Neural crest cell (in vitro differentiated cells): ENCODE measurements around the gene DAP. TPM values are rescaled to one million over a fixed set of nuclear protein-coding genes. Genes with fewer than 3 reads are reported as not detected.

Experiments used
- DNase-seq: peaks from one replicate; pipeline ENCODE4 v3.0.0; 2021; ENCODE audit warnings: low read depth, mixed read lengths, low spot score
- H3K27ac Mint-ChIP-seq: one replicate; pipeline ENCODE4 v1.8.0; 2021; ENCODE audit warnings: mild to moderate bottlenecking, mixed read lengths; ENCODE audit not compliant: unreplicated experiment
- H3K27me3 Mint-ChIP-seq: 2 replicates; pipeline ENCODE4 v1.8.0; 2021; ENCODE audit warnings: low read depth, mild to moderate bottlenecking, mixed read lengths
- H3K36me3 Mint-ChIP-seq: 2 replicates; pipeline ENCODE4 v1.8.0; 2021; ENCODE audit warnings: low read depth, mild to moderate bottlenecking, mixed read lengths
- H3K4me1 Mint-ChIP-seq: 2 replicates; pipeline ENCODE4 v1.8.0; 2021; ENCODE audit warnings: mixed read lengths
- H3K4me3 Mint-ChIP-seq: one replicate; pipeline ENCODE4 v1.8.0; 2021; ENCODE audit warnings: mild to moderate bottlenecking, mixed read lengths
- H3K9me3 Mint-ChIP-seq: 2 replicates; pipeline ENCODE4 v1.8.0; 2021; ENCODE audit warnings: mixed read lengths
- CTCF ChIP-seq: fragments of 200-600 bp; sonication (generic); conservative IDR thresholded peaks from 2 replicates; pipeline ENCODE4 v1.5.0; 2021; ENCODE audit warnings: antibody characterized with exemption, mild to moderate bottlenecking
- total RNA-seq: library from RNA; stranded (reverse); gene quantifications from 2 replicates; pipeline ENCODE4 v1.2.1, GENCODE V29; 2021

Gene DAP
- total RNA-seq, 1 donor from 2014 or later = 107 TPM

- DNase-seq = no peak
- no peaks in the 10 kb centered on the region for H3K4me1 Mint-ChIP-seq
- TF ChIP-seq CTCF = no peak
- peaks cover 4% of the 10 kb centered on the region for H3K9me3 Mint-ChIP-seq
- H3K27me3 Mint-ChIP-seq = no peaks in the 10 kb centered on the region
- H3K27ac Mint-ChIP-seq = no peak overlapping the region
- no peak overlapping the region for H3K4me3 Mint-ChIP-seq
- no peaks in the 10 kb centered on the region for H3K36me3 Mint-ChIP-seq
Observed at GRCh38 chr5:10663489-10664179, 97.4 kb downstream of the DAP start.

GRCh38 chr5:10662661-10663488 is 98.2 kb downstream of the DAP start:
- Mint-ChIP-seq H3K27ac (no peak overlapping the region), H3K27me3 (no peaks in the 10 kb centered on the region), H3K4me3 (no peak overlapping the region), H3K4me1 (no peaks in the 10 kb centered on the region), H3K36me3 (no peaks in the 10 kb centered on the region), H3K9me3 (peaks cover 4% of the 10 kb centered on the region)
- TF ChIP-seq CTCF = no peak
- DNase-seq = no peak

GRCh38 chr5:10662083-10662482 is 99.0 kb downstream of the DAP start:
- no peak for DNase-seq
- Mint-ChIP-seq H3K27ac (no peak overlapping the region), H3K4me3 (no peak overlapping the region), H3K36me3 (no peaks in the 10 kb centered on the region), H3K9me3 (no peaks in the 10 kb centered on the region), H3K4me1 (no peaks in the 10 kb centered on the region), H3K27me3 (no peaks in the 10 kb centered on the region)
- TF ChIP-seq CTCF = no peak

- no peak for TF ChIP-seq CTCF
- H3K27me3 Mint-ChIP-seq = no peaks in the 10 kb centered on the region
- no peaks in the 10 kb centered on the region for H3K36me3 Mint-ChIP-seq
- peaks cover 2% of the 10 kb centered on the region for H3K4me1 Mint-ChIP-seq
- no peak overlapping the region for H3K4me3 Mint-ChIP-seq
- no peaks in the 10 kb centered on the region for H3K9me3 Mint-ChIP-seq
- no peak for DNase-seq
- H3K27ac Mint-ChIP-seq = no peak overlapping the region
Observed at GRCh38 chr5:10661401-10661800, 99.6 kb downstream of the DAP start.

GRCh38 chr5:10660720-10661387 is 100.2 kb downstream of the DAP start:
- no peak overlapping the region for H3K27ac Mint-ChIP-seq
- no peaks in the 10 kb centered on the region for H3K36me3 Mint-ChIP-seq
- H3K9me3 Mint-ChIP-seq = no peaks in the 10 kb centered on the region
- H3K27me3 Mint-ChIP-seq = no peaks in the 10 kb centered on the region
- peaks cover 7% of the 10 kb centered on the region for H3K4me1 Mint-ChIP-seq
- no peak for TF ChIP-seq CTCF
- no peak for DNase-seq
- no peak overlapping the region for H3K4me3 Mint-ChIP-seq
